ENCODE measurements around the gene DUSP9. TPM values are rescaled to one million over a fixed set of nuclear protein-coding genes. Genes with fewer than 3 reads are reported as not detected.

The DUSP9 gene
- total RNA-seq, 1 experiment from 2014 or later, result 2.4 TPM

GRCh38 chrX:153657161-153657560, 10.2 kb downstream of the DUSP9 start:
- Histone ChIP-seq H3K23ac (ENCODE audit: insufficient read length, low read depth, low read length) (no peak overlapping the region), H3K79me1 (ENCODE audit: insufficient read depth, low read depth, low read length, poor library complexity, severe bottlenecking) (no peaks in the 10 kb centered on the region), H3K9me3 (ENCODE audit: control insufficient read depth, low read depth, low read length) (peaks cover 11% of the 10 kb centered on the region), H4K20me1 (ENCODE audit: control insufficient read depth, insufficient read depth, insufficient read length) (no peaks in the 10 kb centered on the region), H3K27ac (ENCODE audit: insufficient read length, low read depth, low read length) (no peak overlapping the region), H2AFZ (ENCODE audit: low read length) (no peak overlapping the region), H3K56ac (ENCODE audit: insufficient read length, low read depth, low read length) (no peak overlapping the region), H2BK5ac (ENCODE audit: insufficient read length, low read length) (no peak overlapping the region), H2BK120ac (ENCODE audit: low read depth, low read length, poor library complexity, severe bottlenecking) (no peak overlapping the region), H2BK15ac (ENCODE audit: low read depth, low read length) (no peak overlapping the region), H2AK5ac (ENCODE audit: insufficient read length, low read length) (no peak overlapping the region), H3K14ac (ENCODE audit: insufficient read depth, low read length) (no peak overlapping the region), H3K4ac (ENCODE audit: low read depth, low read length) (no peak overlapping the region), H3K18ac (ENCODE audit: insufficient read length, low read depth, low read length) (no peak overlapping the region), H3K79me2 (ENCODE audit: insufficient read depth, low read length) (no peaks in the 10 kb centered on the region), H2BK20ac (ENCODE audit: low read depth, low read length, poor library complexity, severe bottlenecking) (no peak overlapping the region), H3K4me2 (ENCODE audit: insufficient read depth, insufficient read length, low read length) (no peak overlapping the region), H2BK12ac (ENCODE audit: insufficient read length, low read depth, low read length) (no peak overlapping the region), H4K5ac (ENCODE audit: insufficient read length, low read depth, low read length) (no peak overlapping the region), H3K4me1 (ENCODE audit: insufficient read depth, low read length) (no peaks in the 10 kb centered on the region), H3K9ac (ENCODE audit: extremely low read depth, insufficient read length, low read length) (no peak overlapping the region), H3K27me3 (ENCODE audit: insufficient read depth, low read length) (no peaks in the 10 kb centered on the region), H3T11ph (ENCODE audit: low read length) (no peak overlapping the region), H3K23me2 (ENCODE audit: insufficient read length, low read depth, low read length, poor library complexity, severe bottlenecking) (no peaks in the 10 kb centered on the region), H4K8ac (replicated peaks; ENCODE audit: insufficient read length, low read depth, low read length) (no peak overlapping the region), H4K91ac (ENCODE audit: insufficient read length, low read depth, low read length) (no peak overlapping the region)
- WGBS (ENCODE audit: extremely low coverage, insufficient read length, low lambda C conversion rate), result no CpG with 5 or more reads among the region's 9 CpGs
- Mint-ChIP-seq H3K4me3 (no peak overlapping the region), H3K36me3 (ENCODE audit: insufficient read depth in 1 of 3, low read depth in 3 of 3) (peaks cover 0 to 2% (median 0%) of the 10 kb centered on the region in 3 experiments; a peak in 3 of 7 replicates), H3K9me3 (peaks cover 73 to 76% of the 10 kb centered on the region in 2 experiments), H3K4me1 (no peaks in the 10 kb centered on the region), H3K27ac (no peak overlapping the region), H3K27me3 (ENCODE audit: low read depth) (peaks cover 30% of the 10 kb centered on the region)
- TF ChIP-seq CTCF (conservative IDR thresholded peaks at IDR 0.05), result no peak
- no peak for DNase-seq
